ENCODE measurements around the gene KSR1.

- TF ChIP-seq, protein P1, sequence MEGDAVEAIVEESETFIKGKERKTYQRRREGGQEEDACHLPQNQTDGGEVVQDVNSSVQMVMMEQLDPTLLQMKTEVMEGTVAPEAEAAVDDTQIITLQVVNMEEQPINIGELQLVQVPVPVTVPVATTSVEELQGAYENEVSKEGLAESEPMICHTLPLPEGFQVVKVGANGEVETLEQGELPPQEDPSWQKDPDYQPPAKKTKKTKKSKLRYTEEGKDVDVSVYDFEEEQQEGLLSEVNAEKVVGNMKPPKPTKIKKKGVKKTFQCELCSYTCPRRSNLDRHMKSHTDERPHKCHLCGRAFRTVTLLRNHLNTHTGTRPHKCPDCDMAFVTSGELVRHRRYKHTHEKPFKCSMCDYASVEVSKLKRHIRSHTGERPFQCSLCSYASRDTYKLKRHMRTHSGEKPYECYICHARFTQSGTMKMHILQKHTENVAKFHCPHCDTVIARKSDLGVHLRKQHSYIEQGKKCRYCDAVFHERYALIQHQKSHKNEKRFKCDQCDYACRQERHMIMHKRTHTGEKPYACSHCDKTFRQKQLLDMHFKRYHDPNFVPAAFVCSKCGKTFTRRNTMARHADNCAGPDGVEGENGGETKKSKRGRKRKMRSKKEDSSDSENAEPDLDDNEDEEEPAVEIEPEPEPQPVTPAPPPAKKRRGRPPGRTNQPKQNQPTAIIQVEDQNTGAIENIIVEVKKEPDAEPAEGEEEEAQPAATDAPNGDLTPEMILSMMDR (IDR thresholded peaks at IDR 0.05; ENCODE audit: insufficient read depth, low read depth, low read length): no peak
- TF ChIP-seq EZH2 (IDR thresholded peaks at IDR 0.05; ENCODE audit: insufficient read depth, low read length): no peak
Observed at GRCh38 chr17:27485716-27486495, 29.7 kb downstream of the KSR1 start.
